IMR-90 (cell line): Measurements from ENCODE around the gene RAPGEF5. TPM values are rescaled to one million over a fixed set of nuclear protein-coding genes. Genes with fewer than 3 reads are reported as not detected.

Source experiments
- ATAC-seq: fragments of 200-7000 bp; cut with Tn5 transposase; 2 replicates; pipeline ENCODE4 v1.9.1; 2020; ENCODE audit warnings: low read depth, mild to moderate bottlenecking, moderate library complexity
- BruUV-seq: library from RNA; stranded (reverse); fragments of 400-500 nt; replicated peaks from 2 replicates; lab custom pipeline; 2021; lab: Mats Ljungman, UMichigan
- CTCF ChIA-PET: fragments of 300-600 bp; formaldehyde crosslinking; extraction: SDS; loops from one replicate; lab custom pipeline; 2021; ENCODE audit warnings: antibody characterized with exemption; lab: Yijun Ruan, JAX
- POLR2A ChIA-PET: fragments of 300-600 bp; sonication (Branson Sonifier 250); formaldehyde crosslinking; loops from one replicate; lab custom pipeline; 2022; ENCODE audit warnings: antibody characterized with exemption; ENCODE audit not compliant: unreplicated experiment; lab: Charles Lee
- DNase-seq: peaks from one replicate; pipeline ENCODE4 v3.0.0; 2013
- H2AFZ ChIP-seq: replicated peaks from 2 replicates; pipeline ENCODE3; 2013; ENCODE audit warnings: low read length, mild to moderate bottlenecking; ENCODE audit not compliant: poor library complexity
- H2AK5ac ChIP-seq: 2 replicates; pipeline ENCODE4 v1.6.1; 2013; ENCODE audit warnings: low read depth, low read length, inconsistent platforms
- H2AK9ac ChIP-seq: replicated peaks from 2 replicates; pipeline ENCODE3; 2013; ENCODE audit warnings: mild to moderate bottlenecking, low read depth, low read length, moderate library complexity; ENCODE audit not compliant: poor library complexity
- H2BK120ac ChIP-seq: 2 replicates; pipeline ENCODE4 v1.6.1; 2013; ENCODE audit warnings: low read depth, low read length, inconsistent platforms
- H2BK15ac ChIP-seq: 3 replicates; pipeline ENCODE4 v1.6.1; 2013; ENCODE audit warnings: low read depth, low read length, inconsistent platforms
- H2BK20ac ChIP-seq: 2 replicates; pipeline ENCODE4 v1.6.1; 2013; ENCODE audit warnings: low read depth, mild to moderate bottlenecking, inconsistent platforms, low read length, moderate library complexity
- H2BK5ac ChIP-seq: 2 replicates; pipeline ENCODE4 v1.6.1; 2013; ENCODE audit warnings: mild to moderate bottlenecking, low read depth, low read length, inconsistent platforms; ENCODE audit not compliant: poor library complexity, severe bottlenecking
- H3K14ac ChIP-seq: replicated peaks from 2 replicates; pipeline ENCODE4 v1.6.1; 2013; ENCODE audit warnings: low read depth, low read length, inconsistent platforms
- H3K18ac ChIP-seq: 2 replicates; pipeline ENCODE4 v1.6.1; 2013; ENCODE audit warnings: low read depth, low read length, control low read depth
- H3K23ac ChIP-seq: 2 replicates; pipeline ENCODE4 v1.6.1; 2013; ENCODE audit warnings: low read depth, low read length, inconsistent platforms
- H3K27ac ChIP-seq: 2 replicates; pipeline ENCODE4 v1.5.1; 2013; ENCODE audit warnings: mild to moderate bottlenecking, control low read depth, low read length; ENCODE audit not compliant: insufficient read depth
- H3K27me3 ChIP-seq: 2 replicates; pipeline ENCODE4 v1.6.1; 2013; ENCODE audit warnings: low read length; ENCODE audit not compliant: control insufficient read depth, insufficient read depth
- H3K36me3 ChIP-seq: 2 replicates; pipeline ENCODE4 v1.6.1; 2013; ENCODE audit warnings: low read length, mixed read lengths; ENCODE audit not compliant: control insufficient read depth, insufficient read depth
- H3K4ac ChIP-seq: 2 replicates; pipeline ENCODE4 v1.6.1; 2013; ENCODE audit warnings: low read depth, low read length, inconsistent platforms
- H3K4me1 ChIP-seq: 2 replicates; pipeline ENCODE4 v1.6.1; 2013; ENCODE audit warnings: low read length, mixed read lengths; ENCODE audit not compliant: control insufficient read depth, insufficient read depth
- H3K4me2 ChIP-seq: 2 replicates; pipeline ENCODE4 v1.6.1; 2013; ENCODE audit warnings: low read depth, mild to moderate bottlenecking, control low read depth, low read length, moderate library complexity
- H3K4me3 ChIP-seq: 2 replicates; pipeline ENCODE4 v1.5.1; 2013; ENCODE audit warnings: low read depth, mild to moderate bottlenecking, control low read depth, low read length, moderate library complexity; ENCODE audit not compliant: insufficient read depth
- H3K56ac ChIP-seq: 2 replicates; pipeline ENCODE4 v1.6.1; 2013; ENCODE audit warnings: low read length, inconsistent platforms; ENCODE audit not compliant: insufficient read depth; ENCODE audit errors: extremely low read depth
- H3K79me1 ChIP-seq, 2 experiments: 2 replicates each; pipeline ENCODE4 v1.6.1; 2013; ENCODE audit warnings: low read length in 2 of 2, inconsistent platforms in 1 of 2, low read depth in 1 of 2
- H3K9ac ChIP-seq: 2 replicates; pipeline ENCODE4 v1.6.1; 2013; ENCODE audit warnings: low read depth, low read length, control low read depth
- H3K9me1 ChIP-seq: 2 replicates; pipeline ENCODE4 v1.6.1; 2013; ENCODE audit warnings: low read length, inconsistent platforms; ENCODE audit not compliant: insufficient read depth
- H3K9me3 ChIP-seq: 2 replicates; pipeline ENCODE4 v1.6.1; 2013; ENCODE audit warnings: low read length; ENCODE audit not compliant: control insufficient read depth, insufficient read depth
- H4K20me1 ChIP-seq: 2 replicates; pipeline ENCODE4 v1.6.1; 2013; ENCODE audit warnings: low read length, inconsistent platforms; ENCODE audit not compliant: insufficient read depth
- H4K5ac ChIP-seq: 2 replicates; pipeline ENCODE4 v1.6.1; 2013; ENCODE audit warnings: mild to moderate bottlenecking, low read depth, low read length, control low read depth
- H4K8ac ChIP-seq, 2 experiments: 2 replicates each; pipeline ENCODE4 v1.6.1; 2013; ENCODE audit warnings: low read depth in 2 of 2, low read length in 2 of 2, control low read depth in 1 of 2, inconsistent platforms in 1 of 2
- H4K91ac ChIP-seq: 2 replicates; pipeline ENCODE4 v1.6.1; 2013; ENCODE audit warnings: low read depth, low read length, inconsistent platforms; ENCODE audit not compliant: insufficient read depth
- BHLHE40 ChIP-seq: fragments of 150-350 bp; IDR thresholded peaks from 2 replicates; pipeline ENCODE4 v1.6.1; 2016; ENCODE audit warnings: mild to moderate bottlenecking, low read depth, low read length
- CEBPB ChIP-seq: IDR thresholded peaks from 2 replicates; pipeline ENCODE4 v1.6.1; 2012; ENCODE audit warnings: low read depth, low read length, improper control_type of control experiment
- CHD1 ChIP-seq: IDR thresholded peaks from 2 replicates; pipeline ENCODE4 v1.6.1; 2012; ENCODE audit warnings: low read depth, low read length, improper control_type of control experiment
- FOS ChIP-seq: fragments of 150-350 bp; IDR thresholded peaks from 2 replicates; pipeline ENCODE4 v1.6.1; 2016; ENCODE audit warnings: low read depth, low read length
- MAFK ChIP-seq: IDR thresholded peaks from 2 replicates; pipeline ENCODE4 v1.6.1; 2012; ENCODE audit warnings: low read depth, low read length, improper control_type of control experiment
- MAZ ChIP-seq: IDR thresholded peaks from 2 replicates; pipeline ENCODE4 v1.6.1; 2012; ENCODE audit warnings: low read depth, mild to moderate bottlenecking, low read length, improper control_type of control experiment, moderate library complexity, borderline replicate concordance
- MXI1 ChIP-seq: IDR thresholded peaks from 2 replicates; pipeline ENCODE4 v1.6.1; 2012; ENCODE audit warnings: low read depth, mild to moderate bottlenecking, low read length, moderate library complexity, borderline replicate concordance
- NFE2L2 ChIP-seq: fragments of 150-350 bp; IDR thresholded peaks from 2 replicates; pipeline ENCODE4 v1.6.1; 2016; ENCODE audit warnings: low read depth, mild to moderate bottlenecking, low read length
- POLR2A ChIP-seq: IDR thresholded peaks from 2 replicates; pipeline ENCODE4 v1.6.1; 2012; ENCODE audit warnings: mild to moderate bottlenecking, low read depth, low read length
- RAD21 ChIP-seq: IDR thresholded peaks from 2 replicates; pipeline ENCODE4 v1.6.1; 2012; ENCODE audit warnings: low read length, improper control_type of control experiment
- RCOR1 ChIP-seq: IDR thresholded peaks from 2 replicates; pipeline ENCODE4 v1.6.1; 2012; ENCODE audit warnings: mild to moderate bottlenecking, low read length, improper control_type of control experiment; ENCODE audit not compliant: insufficient replicate concordance
- RFX5 ChIP-seq: IDR thresholded peaks from 2 replicates; pipeline ENCODE4 v1.8.0; 2012; ENCODE audit warnings: low read depth, mild to moderate bottlenecking, low read length, moderate library complexity
- SMC3 ChIP-seq: fragments of 150-350 bp; IDR thresholded peaks from 2 replicates; pipeline ENCODE4 v1.6.1; 2016; ENCODE audit warnings: low read depth, mild to moderate bottlenecking, antibody characterized with exemption, low read length, moderate library complexity
- WGBS, 2 experiments: methylation state at CpG; one replicate each; pipeline versions ENCODE4 v1.1.5 to v1.1.7; 2013; ENCODE audit warnings: missing lambda C conversion rate in 2 of 2; ENCODE audit not compliant: insufficient read length in 1 of 2; ENCODE audit errors: extremely low coverage in 2 of 2; 5-methylcytosine and 5-hydroxymethylcytosine counted together
- dilution Hi-C: fragments of 300-500 bp; cut with HindIII; formaldehyde crosslinking; loops from one replicate; pipeline ENCODE4 v1.14.3; 2018; ENCODE audit warnings: low sequenced_read_pairs; ENCODE audit not compliant: unreplicated experiment
- in situ Hi-C: fragments of 300-500 bp; cut with MboI; formaldehyde crosslinking; loops from 3 replicates; pipeline ENCODE4 v1.14.3; 2019; ENCODE audit warnings: low sequenced_read_pairs, inconsistent platforms, mixed read lengths
- intact Hi-C: fragments of 100-400 bp; cut with micrococcal nuclease; formaldehyde crosslinking; loops from 2 replicates; pipeline ENCODE4 v1.10.0; 2022
- polyA plus RNA-seq, 3 experiments: library from polyadenylated mRNA; depleted of rRNA; stranded (reverse); fragments of >200 nt; gene quantifications; 2 replicates each; pipeline ENCODE4 v1.2.3, GENCODE V29; 2012; ENCODE audit warnings: low replicate concordance in 1 of 3
- total RNA-seq: library from RNA; depleted of rRNA; stranded (reverse); fragments of >200 nt; gene quantifications from 2 replicates; pipeline ENCODE4 v1.2.3, GENCODE V29; 2012
- TF ChIP-seq, protein P1 (sequence below): fragments of 150-350 bp; IDR thresholded peaks from 2 replicates; pipeline ENCODE4 v1.6.1; 2017; ENCODE audit warnings: mild to moderate bottlenecking, antibody characterized with exemption, low read length, low read depth
- TF ChIP-seq, protein P2 (sequence below): fragments of 150-350 bp; IDR thresholded peaks from 2 replicates; pipeline ENCODE4 v1.6.1; 2016; ENCODE audit warnings: low read depth, mild to moderate bottlenecking, low read length, moderate library complexity, borderline replicate concordance
- TF ChIP-seq, protein P3 (sequence below): conservative IDR thresholded peaks from 2 replicates; pipeline ENCODE4 v1.5.1; 2012; ENCODE audit warnings: mild to moderate bottlenecking, low read depth, low read length, improper control_type of control experiment

RAPGEF5 gene
- total and polyA plus RNA-seq, 2 of the 4 experiments (the other 2 are of a cell fraction), result 0.05 to 0.18 TPM

GRCh38 chr7:22269963-22270362 is 87.0 kb downstream of the RAPGEF5 start:
- no peaks in the 10 kb centered on the region for H3K79me1 ChIP-seq
- H2BK5ac ChIP-seq, result no peak overlapping the region
- no peak overlapping the region for H2AFZ ChIP-seq
- H3K27ac ChIP-seq, result no peak overlapping the region
- H2BK15ac ChIP-seq, result no peak overlapping the region
- no peak overlapping the region for H3K4ac ChIP-seq
- no peak overlapping the region for H3K23ac ChIP-seq
- no TSS peak for BruUV-seq
- intact Hi-C loops, result no loop called here
- no peaks in the 10 kb centered on the region for H3K9me3 ChIP-seq
- ChIA-PET CTCF (interaction anchor here (0.6 kb wide), 1 partner anchor 33 kb away, joined by 3 read pairs; no protein-coding TSS in a partner anchor), POLR2A (no interaction called here)
- no peak overlapping the region for H2BK120ac ChIP-seq
- in situ Hi-C loops, result no loop called here
- no CpG with 5 or more reads among the region's 3 CpGs for WGBS, 2 experiments
- H4K91ac ChIP-seq, result no peak overlapping the region
- no peak overlapping the region for H3K9ac ChIP-seq
- H2AK5ac ChIP-seq, result no peak overlapping the region
- H3K4me1 ChIP-seq, result no peaks in the 10 kb centered on the region
- H3K4me3 ChIP-seq, result no peak overlapping the region
- H4K20me1 ChIP-seq, result no peaks in the 10 kb centered on the region
- H2AK9ac ChIP-seq, result no peak overlapping the region
- no peak overlapping the region for H4K8ac ChIP-seq
- H3K27me3 ChIP-seq, result no peaks in the 10 kb centered on the region
- H3K56ac ChIP-seq, result no peak overlapping the region
- H3K14ac ChIP-seq, result no peak overlapping the region
- no peak overlapping the region for H2BK20ac ChIP-seq
- H4K5ac ChIP-seq, result no peak overlapping the region
- DNase-seq (no peak), ATAC-seq (no peak)
- no peak overlapping the region for H3K18ac ChIP-seq
- TF ChIP-seq RAD21, result no peak
- no peak for TF ChIP-seq NFE2L2
- TF ChIP-seq MAFK, result no peak
- no peak for TF ChIP-seq MAZ
- no peak for TF ChIP-seq CHD1
- no peak for TF ChIP-seq CEBPB
- TF ChIP-seq MXI1, result no peak
- TF ChIP-seq, protein P1, sequence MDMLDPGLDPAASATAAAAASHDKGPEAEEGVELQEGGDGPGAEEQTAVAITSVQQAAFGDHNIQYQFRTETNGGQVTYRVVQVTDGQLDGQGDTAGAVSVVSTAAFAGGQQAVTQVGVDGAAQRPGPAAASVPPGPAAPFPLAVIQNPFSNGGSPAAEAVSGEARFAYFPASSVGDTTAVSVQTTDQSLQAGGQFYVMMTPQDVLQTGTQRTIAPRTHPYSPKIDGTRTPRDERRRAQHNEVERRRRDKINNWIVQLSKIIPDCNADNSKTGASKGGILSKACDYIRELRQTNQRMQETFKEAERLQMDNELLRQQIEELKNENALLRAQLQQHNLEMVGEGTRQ, result no peak
- TF ChIP-seq, protein P2, sequence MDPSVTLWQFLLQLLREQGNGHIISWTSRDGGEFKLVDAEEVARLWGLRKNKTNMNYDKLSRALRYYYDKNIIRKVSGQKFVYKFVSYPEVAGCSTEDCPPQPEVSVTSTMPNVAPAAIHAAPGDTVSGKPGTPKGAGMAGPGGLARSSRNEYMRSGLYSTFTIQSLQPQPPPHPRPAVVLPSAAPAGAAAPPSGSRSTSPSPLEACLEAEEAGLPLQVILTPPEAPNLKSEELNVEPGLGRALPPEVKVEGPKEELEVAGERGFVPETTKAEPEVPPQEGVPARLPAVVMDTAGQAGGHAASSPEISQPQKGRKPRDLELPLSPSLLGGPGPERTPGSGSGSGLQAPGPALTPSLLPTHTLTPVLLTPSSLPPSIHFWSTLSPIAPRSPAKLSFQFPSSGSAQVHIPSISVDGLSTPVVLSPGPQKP, result no peak
- TF ChIP-seq RCOR1, result no peak
- no peak for TF ChIP-seq POLR2A
- no peak for TF ChIP-seq RFX5
- no peak for TF ChIP-seq FOS
- TF ChIP-seq, protein P3, sequence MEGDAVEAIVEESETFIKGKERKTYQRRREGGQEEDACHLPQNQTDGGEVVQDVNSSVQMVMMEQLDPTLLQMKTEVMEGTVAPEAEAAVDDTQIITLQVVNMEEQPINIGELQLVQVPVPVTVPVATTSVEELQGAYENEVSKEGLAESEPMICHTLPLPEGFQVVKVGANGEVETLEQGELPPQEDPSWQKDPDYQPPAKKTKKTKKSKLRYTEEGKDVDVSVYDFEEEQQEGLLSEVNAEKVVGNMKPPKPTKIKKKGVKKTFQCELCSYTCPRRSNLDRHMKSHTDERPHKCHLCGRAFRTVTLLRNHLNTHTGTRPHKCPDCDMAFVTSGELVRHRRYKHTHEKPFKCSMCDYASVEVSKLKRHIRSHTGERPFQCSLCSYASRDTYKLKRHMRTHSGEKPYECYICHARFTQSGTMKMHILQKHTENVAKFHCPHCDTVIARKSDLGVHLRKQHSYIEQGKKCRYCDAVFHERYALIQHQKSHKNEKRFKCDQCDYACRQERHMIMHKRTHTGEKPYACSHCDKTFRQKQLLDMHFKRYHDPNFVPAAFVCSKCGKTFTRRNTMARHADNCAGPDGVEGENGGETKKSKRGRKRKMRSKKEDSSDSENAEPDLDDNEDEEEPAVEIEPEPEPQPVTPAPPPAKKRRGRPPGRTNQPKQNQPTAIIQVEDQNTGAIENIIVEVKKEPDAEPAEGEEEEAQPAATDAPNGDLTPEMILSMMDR, result no peak
- TF ChIP-seq SMC3, result no peak
- TF ChIP-seq BHLHE40, result no peak
- H3K4me2 ChIP-seq, result no peak overlapping the region
- no peaks in the 10 kb centered on the region for H3K36me3 ChIP-seq
- dilution Hi-C loops, result no loop called here
- H3K9me1 ChIP-seq, result no peaks in the 10 kb centered on the region
